ENCODE data around the gene MAST2.

The MAST2 gene

DNA sequence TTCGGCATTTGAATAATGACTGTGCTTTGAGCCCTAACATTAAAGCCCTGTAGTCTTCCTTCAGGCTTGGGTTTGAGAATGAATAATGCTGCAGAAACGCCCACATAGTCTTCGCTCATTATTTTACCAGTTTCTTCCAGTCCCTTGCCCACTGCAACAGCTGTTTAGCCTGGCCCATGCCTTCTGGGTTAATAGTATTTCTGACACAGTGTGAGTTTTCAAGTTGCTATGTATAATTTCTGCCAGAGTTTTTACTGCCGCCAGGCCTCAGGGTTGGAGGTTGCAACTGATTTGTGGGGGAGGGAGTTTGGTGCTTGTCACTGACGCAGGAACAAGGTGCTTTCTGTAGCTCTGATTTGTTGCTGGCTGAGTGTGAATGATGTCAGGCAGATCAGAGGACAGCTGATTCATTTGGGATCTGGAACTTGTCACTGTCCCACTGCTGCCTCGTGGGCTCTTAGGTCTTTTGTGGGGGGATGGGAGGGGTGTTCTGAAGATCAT is 109.8 kb downstream of the MAST2 start:
- Histone ChIP-seq H3K4me3 (ENCODE audit: low read length, poor library complexity, severe bottlenecking) (no peak overlapping the region), H3K27me3 (ENCODE audit: insufficient read depth, low read length, poor library complexity, severe bottlenecking) (no peaks in the 10 kb centered on the region), H4K20me1 (ENCODE audit: insufficient read depth, low read length, poor library complexity, severe bottlenecking) (no peaks in the 10 kb centered on the region), H3K79me2 (ENCODE audit: insufficient read depth, low read length) (no peaks in the 10 kb centered on the region), H3K9me3 (ENCODE audit: insufficient read depth, low read depth, low read length) (no peaks in the 10 kb centered on the region), H3K9ac (ENCODE audit: low read depth, low read length, poor library complexity, severe bottlenecking) (no peak overlapping the region), H3K9me2 (replicated peaks; ENCODE audit: low read depth, low read length) (no peaks in the 10 kb centered on the region), H3K4me2 (ENCODE audit: low read depth, low read length, poor library complexity, severe bottlenecking) (no peak overlapping the region), H3K36me3 (ENCODE audit: insufficient read depth, low read length) (no peaks in the 10 kb centered on the region), H3K4me1 (ENCODE audit: insufficient read depth, low read length, poor library complexity, severe bottlenecking) (no peaks in the 10 kb centered on the region), H3F3A (ENCODE audit: low read depth) (no peaks in the 10 kb centered on the region), H2AFZ (ENCODE audit: low read length) (no peak overlapping the region)
- TF ChIP-seq EZH2phosphoT487 (IDR thresholded peaks at IDR 0.05; ENCODE audit: borderline replicate concordance), result no peak
- TF ChIP-seq, protein P1, sequence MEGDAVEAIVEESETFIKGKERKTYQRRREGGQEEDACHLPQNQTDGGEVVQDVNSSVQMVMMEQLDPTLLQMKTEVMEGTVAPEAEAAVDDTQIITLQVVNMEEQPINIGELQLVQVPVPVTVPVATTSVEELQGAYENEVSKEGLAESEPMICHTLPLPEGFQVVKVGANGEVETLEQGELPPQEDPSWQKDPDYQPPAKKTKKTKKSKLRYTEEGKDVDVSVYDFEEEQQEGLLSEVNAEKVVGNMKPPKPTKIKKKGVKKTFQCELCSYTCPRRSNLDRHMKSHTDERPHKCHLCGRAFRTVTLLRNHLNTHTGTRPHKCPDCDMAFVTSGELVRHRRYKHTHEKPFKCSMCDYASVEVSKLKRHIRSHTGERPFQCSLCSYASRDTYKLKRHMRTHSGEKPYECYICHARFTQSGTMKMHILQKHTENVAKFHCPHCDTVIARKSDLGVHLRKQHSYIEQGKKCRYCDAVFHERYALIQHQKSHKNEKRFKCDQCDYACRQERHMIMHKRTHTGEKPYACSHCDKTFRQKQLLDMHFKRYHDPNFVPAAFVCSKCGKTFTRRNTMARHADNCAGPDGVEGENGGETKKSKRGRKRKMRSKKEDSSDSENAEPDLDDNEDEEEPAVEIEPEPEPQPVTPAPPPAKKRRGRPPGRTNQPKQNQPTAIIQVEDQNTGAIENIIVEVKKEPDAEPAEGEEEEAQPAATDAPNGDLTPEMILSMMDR (conservative IDR thresholded peaks at IDR 0.05; ENCODE audit: low read length), result no peak

DNA sequence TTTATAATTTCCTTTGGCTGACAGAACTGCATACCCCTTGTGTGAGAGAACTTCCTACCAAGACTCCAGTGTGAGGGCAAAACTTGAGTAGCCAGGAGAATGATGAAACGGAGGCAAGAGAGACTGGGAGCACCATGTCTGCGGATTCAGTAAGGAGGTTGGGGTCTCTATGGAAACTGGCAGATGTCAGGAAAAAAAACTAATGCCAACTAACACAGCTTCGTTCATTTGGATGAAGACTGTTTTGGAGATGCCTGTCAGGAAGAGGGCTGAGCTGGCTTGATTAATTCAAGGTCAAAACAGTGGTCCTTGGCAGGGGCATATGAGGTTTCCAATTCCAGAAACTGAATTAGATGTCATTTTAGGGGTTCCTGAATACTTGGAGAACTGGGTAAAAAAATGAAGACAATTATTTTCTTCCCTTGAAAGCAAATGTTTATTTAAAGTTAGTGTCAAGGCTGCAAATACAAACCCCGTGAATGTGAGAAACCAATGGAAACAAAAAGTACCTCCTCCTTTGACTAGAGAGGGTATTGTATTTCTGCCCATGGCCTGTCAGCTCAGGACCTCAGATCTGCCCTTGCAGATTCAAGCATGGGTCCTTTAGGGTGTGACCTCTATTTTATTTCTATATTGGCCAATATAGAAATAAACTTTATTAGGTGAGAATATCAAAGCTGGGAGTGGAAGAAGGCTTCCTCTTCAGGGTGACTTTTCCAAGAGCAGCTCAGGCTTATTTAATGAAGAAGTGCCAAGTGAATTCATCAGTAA is 110.5 kb downstream of the MAST2 start:
- Histone ChIP-seq H3K4me1 (ENCODE audit: insufficient read depth, low read length, poor library complexity, severe bottlenecking) (no peaks in the 10 kb centered on the region), H3K4me2 (ENCODE audit: low read depth, low read length, poor library complexity, severe bottlenecking) (no peak overlapping the region), H3K27me3 (ENCODE audit: insufficient read depth, low read length, poor library complexity, severe bottlenecking) (no peaks in the 10 kb centered on the region), H4K20me1 (ENCODE audit: insufficient read depth, low read length, poor library complexity, severe bottlenecking) (no peaks in the 10 kb centered on the region), H3K36me3 (ENCODE audit: insufficient read depth, low read length) (no peaks in the 10 kb centered on the region), H3K9ac (ENCODE audit: low read depth, low read length, poor library complexity, severe bottlenecking) (no peak overlapping the region), H3K9me3 (ENCODE audit: insufficient read depth, low read depth, low read length) (no peaks in the 10 kb centered on the region), H3K9me2 (replicated peaks; ENCODE audit: low read depth, low read length) (no peaks in the 10 kb centered on the region), H3K79me2 (ENCODE audit: insufficient read depth, low read length) (no peaks in the 10 kb centered on the region), H3K4me3 (ENCODE audit: low read length, poor library complexity, severe bottlenecking) (no peak overlapping the region), H3F3A (ENCODE audit: low read depth) (no peaks in the 10 kb centered on the region), H2AFZ (ENCODE audit: low read length) (no peak overlapping the region)
- TF ChIP-seq EZH2phosphoT487 (IDR thresholded peaks at IDR 0.05; ENCODE audit: borderline replicate concordance), result no peak
- TF ChIP-seq, protein P1 (conservative IDR thresholded peaks at IDR 0.05; ENCODE audit: low read length), result no peak

DNA sequence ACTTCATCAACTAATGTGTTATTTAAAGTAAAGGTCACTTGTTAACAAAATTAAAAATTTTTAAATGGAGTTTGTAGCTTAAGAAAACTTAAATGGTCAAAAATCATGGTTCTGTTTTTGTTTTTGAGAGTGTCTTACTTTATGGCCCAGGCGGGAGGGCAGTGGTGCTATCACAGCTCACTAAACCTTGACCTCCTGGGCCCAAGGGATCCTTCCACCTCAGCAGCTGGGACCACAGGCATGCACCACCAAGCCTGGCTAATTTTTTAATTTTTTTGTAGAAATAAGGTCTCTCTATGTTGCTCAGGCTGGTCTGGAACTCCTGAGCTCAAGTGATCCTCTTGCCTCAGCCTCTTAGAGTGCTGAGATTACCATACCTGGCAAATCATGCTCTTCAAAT is 111.4 kb downstream of the MAST2 start:
- H4K20me1 ChIP-seq (ENCODE audit: insufficient read depth, low read length, poor library complexity, severe bottlenecking), result no peaks in the 10 kb centered on the region
- H3K9ac ChIP-seq (ENCODE audit: low read depth, low read length, poor library complexity, severe bottlenecking), result no peak overlapping the region
- H3K4me1 ChIP-seq (ENCODE audit: insufficient read depth, low read length, poor library complexity, severe bottlenecking), result no peaks in the 10 kb centered on the region
- H3F3A ChIP-seq (ENCODE audit: low read depth), result no peaks in the 10 kb centered on the region
- no peaks in the 10 kb centered on the region for H3K9me2 ChIP-seq (replicated peaks; ENCODE audit: low read depth, low read length)
- TF ChIP-seq, protein P1 (conservative IDR thresholded peaks at IDR 0.05; ENCODE audit: low read length), result no peak
- no peak for TF ChIP-seq EZH2phosphoT487 (IDR thresholded peaks at IDR 0.05; ENCODE audit: borderline replicate concordance)
- no peaks in the 10 kb centered on the region for H3K36me3 ChIP-seq (ENCODE audit: insufficient read depth, low read length)
- H3K4me3 ChIP-seq (ENCODE audit: low read length, poor library complexity, severe bottlenecking), result no peak overlapping the region
- H3K9me3 ChIP-seq (ENCODE audit: insufficient read depth, low read depth, low read length), result no peaks in the 10 kb centered on the region
- H2AFZ ChIP-seq (ENCODE audit: low read length), result no peak overlapping the region
- no peak overlapping the region for H3K4me2 ChIP-seq (ENCODE audit: low read depth, low read length, poor library complexity, severe bottlenecking)
- H3K79me2 ChIP-seq (ENCODE audit: insufficient read depth, low read length), result no peaks in the 10 kb centered on the region
- H3K27me3 ChIP-seq (ENCODE audit: insufficient read depth, low read length, poor library complexity, severe bottlenecking), result no peaks in the 10 kb centered on the region

Measured in Loucy (cell line).